ENCODE measurements around the gene TNFRSF12A. TPM values are rescaled to one million over a fixed set of nuclear protein-coding genes. Genes with fewer than 3 reads are reported as not detected.

The TNFRSF12A gene
- total and polyA plus RNA-seq, 2 of the 13 experiments (the other 11 are each of a cell fraction or from before 2014, with no cell fraction given): 61.9 to 66.0 TPM

DNA sequence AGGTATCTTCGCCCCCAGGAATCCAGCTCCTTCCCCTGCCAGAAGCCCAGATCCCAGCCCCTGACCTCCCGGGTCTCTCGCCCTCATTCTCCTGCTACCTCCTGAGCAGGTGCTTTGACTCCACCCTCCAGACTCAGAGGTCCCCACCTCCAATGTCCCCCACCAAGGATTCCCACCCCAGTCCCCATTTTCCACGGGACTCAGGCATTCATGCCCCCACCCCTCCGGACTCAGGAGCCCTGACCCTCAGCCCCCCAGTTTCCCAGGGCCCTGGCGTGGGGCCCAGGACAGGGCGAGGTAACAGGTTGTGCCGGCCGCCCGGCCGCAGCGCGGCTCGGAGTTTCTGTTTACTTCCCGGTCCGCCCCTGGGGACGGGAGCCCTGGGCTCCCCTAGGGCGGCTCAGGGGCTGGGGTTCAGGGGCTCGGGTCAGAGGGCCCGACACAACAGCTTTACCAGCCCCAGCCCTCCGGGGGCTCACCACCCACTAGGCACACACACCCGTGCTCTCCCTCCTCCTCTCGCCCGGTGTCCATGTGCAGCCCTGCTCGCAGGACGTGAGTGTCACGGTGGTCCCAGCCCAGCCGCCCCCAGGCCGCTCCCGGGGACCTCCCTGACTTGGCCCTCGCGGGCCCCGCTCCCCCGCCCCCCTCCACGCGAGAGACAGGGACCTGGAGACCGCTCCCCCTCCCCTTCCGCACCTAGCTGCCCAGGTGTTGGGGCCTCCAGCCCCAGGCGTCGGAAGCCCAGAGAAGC, 16.0 kb downstream of the TNFRSF12A start (continued):
- TF ChIP-seq, protein P1, sequence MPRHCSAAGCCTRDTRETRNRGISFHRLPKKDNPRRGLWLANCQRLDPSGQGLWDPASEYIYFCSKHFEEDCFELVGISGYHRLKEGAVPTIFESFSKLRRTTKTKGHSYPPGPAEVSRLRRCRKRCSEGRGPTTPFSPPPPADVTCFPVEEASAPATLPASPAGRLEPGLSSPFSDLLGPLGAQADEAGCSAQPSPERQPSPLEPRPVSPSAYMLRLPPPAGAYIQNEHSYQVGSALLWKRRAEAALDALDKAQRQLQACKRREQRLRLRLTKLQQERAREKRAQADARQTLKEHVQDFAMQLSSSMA (CRISPR knock-in tag; IDR thresholded peaks at IDR 0.05): no peak
- TF ChIP-seq, protein P2, sequence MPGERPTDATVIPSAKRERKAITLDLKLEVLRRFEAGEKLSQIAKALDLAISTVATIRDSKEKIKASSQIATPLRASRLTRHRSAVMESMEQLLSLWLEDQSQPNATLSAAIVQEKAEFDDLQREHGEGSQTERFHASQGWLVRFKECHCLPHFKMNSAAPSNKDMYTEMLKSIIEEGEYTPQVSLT (CRISPR knock-in tag; IDR thresholded peaks at IDR 0.05; ENCODE audit: borderline replicate concordance, low read depth): no peak
- TF ChIP-seq TEAD3 (CRISPR knock-in tag; optimal IDR thresholded peaks at IDR 0.05; ENCODE audit: borderline replicate concordance) (no peak), ZNF678 (CRISPR knock-in tag; IDR thresholded peaks at IDR 0.05) (no peak)
- TF ChIP-seq, protein P3, sequence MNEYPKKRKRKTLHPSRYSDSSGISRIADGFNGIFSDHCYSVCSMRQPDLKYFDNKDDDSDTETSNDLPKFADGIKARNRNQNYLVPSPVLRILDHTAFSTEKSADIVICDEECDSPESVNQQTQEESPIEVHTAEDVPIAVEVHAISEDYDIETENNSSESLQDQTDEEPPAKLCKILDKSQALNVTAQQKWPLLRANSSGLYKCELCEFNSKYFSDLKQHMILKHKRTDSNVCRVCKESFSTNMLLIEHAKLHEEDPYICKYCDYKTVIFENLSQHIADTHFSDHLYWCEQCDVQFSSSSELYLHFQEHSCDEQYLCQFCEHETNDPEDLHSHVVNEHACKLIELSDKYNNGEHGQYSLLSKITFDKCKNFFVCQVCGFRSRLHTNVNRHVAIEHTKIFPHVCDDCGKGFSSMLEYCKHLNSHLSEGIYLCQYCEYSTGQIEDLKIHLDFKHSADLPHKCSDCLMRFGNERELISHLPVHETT (CRISPR knock-in tag; conservative IDR thresholded peaks at IDR 0.05): no peak

DNA sequence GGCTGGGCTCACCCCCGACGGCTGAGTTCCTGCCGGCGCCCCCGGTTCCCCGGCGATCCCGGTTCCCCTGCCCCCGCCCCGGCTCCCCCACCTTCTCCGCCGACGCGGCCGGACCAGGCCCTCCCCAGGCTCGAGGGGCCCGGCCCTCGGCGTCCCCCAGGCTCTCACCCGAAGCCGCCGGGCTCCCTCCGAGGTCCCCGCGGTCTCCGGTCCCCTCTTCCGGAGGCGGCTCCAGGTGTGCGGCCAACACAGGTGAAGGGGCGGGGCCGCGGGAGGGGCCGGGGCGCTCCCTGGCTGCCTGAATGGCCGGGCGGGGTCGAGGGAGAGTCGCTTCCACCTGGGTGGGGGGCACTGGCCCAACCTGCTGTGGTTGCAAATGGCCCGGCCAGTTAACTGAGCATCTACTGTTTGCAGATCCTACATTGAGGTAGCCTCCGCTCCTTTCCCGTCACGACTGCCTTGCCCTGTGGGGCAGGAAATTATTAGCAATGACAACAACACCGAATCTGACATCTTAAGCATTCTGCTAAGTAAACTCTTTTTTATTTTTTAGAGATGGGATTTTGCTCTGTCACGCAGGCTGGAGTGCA, 16.7 kb downstream of the TNFRSF12A start, which contains the start of gene BICDL2:
BICDL2 (minus strand) TSS at position 219 of the 590 bp plus-strand sequence. CDS start 1,448 bp downstream, outside the sequence.
- H3K9ac ChIP-seq (ENCODE audit: insufficient read depth, low read depth, low read length): 0 out of 2 replicates have a peak within 1 kb of the TSS, but pooled peaks have one; percentile 34
- no peaks in the 10 kb centered on the region for H3K36me3 ChIP-seq (replicated peaks in 1 of 2; ENCODE audit: control insufficient read depth in 1 of 2, insufficient read depth in 2 of 2, low read length in 2 of 2)
- no peaks in the 10 kb centered on the region for H3K9me3 ChIP-seq (ENCODE audit: low read length)
- DNase-seq (ENCODE audit: low spot score): no peak
- CTCF ChIA-PET (ENCODE audit: low intra/inter-chr PET ratio, low total read pairs): no interaction called here
- H3K27me3 ChIP-seq (ENCODE audit: control insufficient read depth in 1 of 2, insufficient read depth in 2 of 2, low read length in 2 of 2): peaks cover 16 to 80% of the 10 kb centered on the region in 2 experiments
- WGBS (ENCODE audit: low lambda C conversion rate): 28% methylated on average over 6 of the region's 44 CpGs
- H3K79me2 ChIP-seq (ENCODE audit: insufficient read depth, low read length): no peaks in the 10 kb centered on the region
- FAIRE-seq: no peak
- H3K4me3 ChIP-seq (replicated peaks in 1 of 3; ENCODE audit: insufficient read depth in 1 of 3, low read depth in 2 of 3, low read length in 3 of 3): peak within 1 kb of the TSS in 1 of 3 experiments; percentile 58; a peak in 1 of 6 replicates
- BruUV-seq (replicated peaks): no TSS peak
- no peaks in the 10 kb centered on the region for H4K20me1 ChIP-seq (ENCODE audit: insufficient read depth, low read length)
- H3K27ac ChIP-seq (ENCODE audit: extremely low read length, insufficient read depth, low read length): no peak within 1 kb of the TSS
- intact Hi-C loops (cut with micrococcal nuclease; ENCODE audit: unreplicated experiment) (no loop called here), in situ Hi-C loops (cut with HindIII; ENCODE audit: extremely low pct_ligation_motif_present, low pct_unique_long_range_greater_than_20kb) (no loop called here)
- TF ChIP-seq MTF2 (CRISPR knock-in tag; IDR thresholded peaks at IDR 0.05; ENCODE audit: borderline replicate concordance) (0 out of 2 replicates have a peak, but pooled peaks have one; percentile 21), ZNF256 (CRISPR knock-in tag; conservative IDR thresholded peaks at IDR 0.05) (no peak)
- POLR2A ChIA-PET: no interaction called here
- peak within 1 kb of the TSS; percentile 39 for H3K4me2 ChIP-seq (ENCODE audit: low read depth, low read length)
- no peak within 1 kb of the TSS for H2AFZ ChIP-seq (ENCODE audit: low read length)
- no peak for ATAC-seq
- H3K4me1 ChIP-seq (ENCODE audit: insufficient read depth, low read length): peaks cover 22% of the 10 kb centered on the region

All from HepG2 (cell line).